ENCODE results near the gene CDH3. TPM values are rescaled to one million over a fixed set of nuclear protein-coding genes. Genes with fewer than 3 reads are reported as not detected.

The CDH3 gene
- total and polyA plus RNA-seq, 2 of the 13 experiments (the other 11 are each of a cell fraction or from before 2014, with no cell fraction given): 0.11 TPM; not detected in 1

GRCh38 chr16:68744744-68745280, 99.7 kb downstream of the CDH3 start (continued):
- TF ChIP-seq ZBED4 (CRISPR knock-in tag; IDR thresholded peaks at IDR 0.05; ENCODE audit: borderline replicate concordance) (peak; percentile 89; the same call in 1 of the 2 replicates), ZNF772 (CRISPR knock-in tag; IDR thresholded peaks at IDR 0.05) (peak; percentile 99), MYC (CRISPR knock-in tag; IDR thresholded peaks at IDR 0.05; ENCODE audit: borderline replicate concordance) (peak; percentile 74; the same call in 1 of the 2 replicates), TFAP4 (IDR thresholded peaks at IDR 0.05; ENCODE audit: borderline replicate concordance, low read depth) (peak; percentile 78; the same call in 1 of the 2 replicates), CHD4 (IDR thresholded peaks at IDR 0.05; ENCODE audit: borderline replicate concordance, low read length) (no peak), CREB3 (CRISPR knock-in tag; IDR thresholded peaks at IDR 0.05) (no peak), ZEB1 (IDR thresholded peaks at IDR 0.05; ENCODE audit: insufficient replicate concordance, low read depth) (peak; percentile 68), ZNF878 (CRISPR knock-in tag; IDR thresholded peaks at IDR 0.05) (0 out of 2 replicates have a peak, but pooled peaks have one; percentile 76), NCOR1 (IDR thresholded peaks at IDR 0.05; ENCODE audit: borderline replicate concordance, low read length) (peak; percentile 86; the same call in 1 of the 2 replicates), TOPORS (CRISPR knock-in tag; IDR thresholded peaks at IDR 0.05) (peak; percentile 40), SETDB1 (CRISPR knock-in tag; IDR thresholded peaks at IDR 0.05; ENCODE audit: borderline replicate concordance) (no peak), MED8 (CRISPR knock-in tag; IDR thresholded peaks at IDR 0.05; ENCODE audit: insufficient replicate concordance) (no peak), ZGPAT (CRISPR knock-in tag; IDR thresholded peaks at IDR 0.05) (peak; percentile 96), PRPF4 (IDR thresholded peaks at IDR 0.05; ENCODE audit: low read depth, low read length, poor library complexity, severe bottlenecking) (no peak), ZSCAN29 (CRISPR knock-in tag; conservative IDR thresholded peaks at IDR 0.05) (peak; percentile 98), NFIB (CRISPR knock-in tag; IDR thresholded peaks at IDR 0.05; ENCODE audit: borderline replicate concordance) (no peak), HOXA9 (CRISPR knock-in tag; IDR thresholded peaks at IDR 0.05; ENCODE audit: borderline replicate concordance) (no peak), MNT (IDR thresholded peaks at IDR 0.05) (no peak; the same call in 1 of the 2 replicates), CC2D1A (CRISPR knock-in tag; IDR thresholded peaks at IDR 0.05) (0 out of 2 replicates have a peak, but pooled peaks have one; percentile 36), KLF6 (CRISPR knock-in tag; IDR thresholded peaks at IDR 0.05) (peak; percentile 65; the same call in 1 of the 2 replicates), NAIF1 (CRISPR knock-in tag; IDR thresholded peaks at IDR 0.05; ENCODE audit: borderline replicate concordance) (peak; percentile 82; the same call in 1 of the 2 replicates)
